ENCODE data around the gene CBX7.

DNA sequence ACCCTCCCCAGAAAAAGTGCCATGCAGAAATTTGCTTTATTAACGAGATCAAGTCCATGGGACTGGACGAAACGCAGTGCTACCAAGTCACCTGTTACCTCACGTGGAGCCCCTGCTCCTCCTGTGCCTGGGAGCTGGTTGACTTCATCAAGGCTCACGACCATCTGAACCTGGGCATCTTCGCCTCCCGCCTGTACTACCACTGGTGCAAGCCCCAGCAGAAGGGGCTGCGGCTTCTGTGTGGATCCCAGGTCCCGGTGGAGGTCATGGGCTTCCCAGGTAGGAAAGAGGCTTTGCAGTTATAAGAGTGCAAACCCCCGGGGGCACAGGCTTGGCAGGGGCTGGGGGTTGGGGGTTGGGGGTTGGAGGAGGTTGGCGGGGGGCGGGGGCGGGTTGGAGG, 51.3 kb downstream of the CBX7 start:
- TF ChIP-seq, protein P1, sequence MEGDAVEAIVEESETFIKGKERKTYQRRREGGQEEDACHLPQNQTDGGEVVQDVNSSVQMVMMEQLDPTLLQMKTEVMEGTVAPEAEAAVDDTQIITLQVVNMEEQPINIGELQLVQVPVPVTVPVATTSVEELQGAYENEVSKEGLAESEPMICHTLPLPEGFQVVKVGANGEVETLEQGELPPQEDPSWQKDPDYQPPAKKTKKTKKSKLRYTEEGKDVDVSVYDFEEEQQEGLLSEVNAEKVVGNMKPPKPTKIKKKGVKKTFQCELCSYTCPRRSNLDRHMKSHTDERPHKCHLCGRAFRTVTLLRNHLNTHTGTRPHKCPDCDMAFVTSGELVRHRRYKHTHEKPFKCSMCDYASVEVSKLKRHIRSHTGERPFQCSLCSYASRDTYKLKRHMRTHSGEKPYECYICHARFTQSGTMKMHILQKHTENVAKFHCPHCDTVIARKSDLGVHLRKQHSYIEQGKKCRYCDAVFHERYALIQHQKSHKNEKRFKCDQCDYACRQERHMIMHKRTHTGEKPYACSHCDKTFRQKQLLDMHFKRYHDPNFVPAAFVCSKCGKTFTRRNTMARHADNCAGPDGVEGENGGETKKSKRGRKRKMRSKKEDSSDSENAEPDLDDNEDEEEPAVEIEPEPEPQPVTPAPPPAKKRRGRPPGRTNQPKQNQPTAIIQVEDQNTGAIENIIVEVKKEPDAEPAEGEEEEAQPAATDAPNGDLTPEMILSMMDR (IDR thresholded peaks at IDR 0.05; ENCODE audit: control extremely low read depth in 1 of 3, insufficient read depth in 1 of 3, low read depth in 1 of 3, low read length in 3 of 3): no peak
- TF ChIP-seq SIN3A (conservative IDR thresholded peaks at IDR 0.05 in 1 of 2, IDR thresholded peaks at IDR 0.05 in 1 of 2; ENCODE audit: low read depth in 1 of 2, low read length in 2 of 2) (no peak), HDAC2 (IDR thresholded peaks at IDR 0.05; ENCODE audit: borderline replicate concordance in 1 of 2, low read depth in 2 of 2, low read length in 2 of 2) (no peak), CHD2 (IDR thresholded peaks at IDR 0.05; ENCODE audit: low read length) (no peak), POLR2AphosphoS5 (IDR thresholded peaks at IDR 0.05; ENCODE audit: low read depth, low read length) (no peak), POLR2A (IDR thresholded peaks at IDR 0.05; ENCODE audit: control extremely low read depth in 1 of 2, low read depth in 2 of 2, low read length in 2 of 2) (no peak), YY1 (IDR thresholded peaks at IDR 0.05; ENCODE audit: low read depth, low read length) (no peak), GABPA (IDR thresholded peaks at IDR 0.05; ENCODE audit: borderline replicate concordance, insufficient read depth, low read length) (no peak), JUN (IDR thresholded peaks at IDR 0.05; ENCODE audit: low read depth, low read length) (no peak), SP1 (IDR thresholded peaks at IDR 0.05; ENCODE audit: low read depth, low read length) (no peak), SRF (IDR thresholded peaks at IDR 0.05; ENCODE audit: low read depth, low read length) (no peak), CBX5 (IDR thresholded peaks at IDR 0.05; ENCODE audit: low read depth, low read length) (no peak), NRF1 (IDR thresholded peaks at IDR 0.05; ENCODE audit: low read depth, low read length) (no peak)
- TF ChIP-seq, protein P2, sequence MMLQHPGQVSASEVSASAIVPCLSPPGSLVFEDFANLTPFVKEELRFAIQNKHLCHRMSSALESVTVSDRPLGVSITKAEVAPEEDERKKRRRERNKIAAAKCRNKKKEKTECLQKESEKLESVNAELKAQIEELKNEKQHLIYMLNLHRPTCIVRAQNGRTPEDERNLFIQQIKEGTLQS (IDR thresholded peaks at IDR 0.05; ENCODE audit: insufficient read depth, low read depth, low read length): no peak
